H1 (cell line): Measurements from ENCODE around the gene COTL1. TPM values are rescaled to one million over a fixed set of nuclear protein-coding genes. Genes with fewer than 3 reads are reported as not detected.

ENCODE experiments used
- ATF2 ChIP-seq: IDR thresholded peaks from 2 replicates; pipeline ENCODE4 v1.6.1; 2012; ENCODE audit warnings: low read length, inconsistent platforms
- GABPA ChIP-seq: IDR thresholded peaks from 2 replicates; pipeline ENCODE4 v1.6.1; 2011; ENCODE audit warnings: mild to moderate bottlenecking, low read length, moderate library complexity, borderline replicate concordance; ENCODE audit not compliant: insufficient read depth
- JUN ChIP-seq: IDR thresholded peaks from 2 replicates; pipeline ENCODE4 v1.6.1; 2011; ENCODE audit warnings: low read depth, mild to moderate bottlenecking, improper control_type of control experiment, low read length
- SIX5 ChIP-seq: IDR thresholded peaks from 2 replicates; pipeline ENCODE4 v1.6.1; 2011; ENCODE audit warnings: mild to moderate bottlenecking, low read depth, low read length
- polyA plus RNA-seq, 7 experiments: library from polyadenylated mRNA; depleted of rRNA in 3 of 7; stranded (reverse) in 5 of 7; unstranded in 2 of 7; fragments of >200 nt in 5 of 7; fragments of 200-250 nt in 2 of 7; gene quantifications; 1 replicate in 5 of 7; 2 replicates in 1 of 7; 4 replicates in 1 of 7; pipeline versions ENCODE4 v1.2.1 to v1.2.3, GENCODE V29; 2011 to 2013; ENCODE audit warnings: missing spikeins in 2 of 7, mixed read lengths in 2 of 7
- total RNA-seq: library from RNA; stranded (reverse); fragmentation: NEBNext Ultra II Directional; extraction: Animal tissue kit (Norgen Biotek cat#: 25700); gene quantifications from 2 replicates; pipeline ENCODE4 v1.2.1, GENCODE V29; 2021
- TF ChIP-seq, protein P1 (sequence below), 3 experiments: IDR thresholded peaks; 1 replicate in 2 of 3; 2 replicates in 1 of 3; pipeline versions ENCODE4 v1.5.1 to v1.6.1; 2011; ENCODE audit warnings: low read length in 3 of 3, mild to moderate bottlenecking in 3 of 3, inconsistent platforms in 2 of 3, low read depth in 1 of 3, moderate library complexity in 1 of 3; ENCODE audit not compliant: insufficient read depth in 1 of 3; ENCODE audit errors: control extremely low read depth in 1 of 3

The COTL1 gene
- total and polyA plus RNA-seq, 2 of the 8 experiments (the other 6 are each of a cell fraction or from before 2014, with no cell fraction given): 59.2 to 183 TPM

DNA sequence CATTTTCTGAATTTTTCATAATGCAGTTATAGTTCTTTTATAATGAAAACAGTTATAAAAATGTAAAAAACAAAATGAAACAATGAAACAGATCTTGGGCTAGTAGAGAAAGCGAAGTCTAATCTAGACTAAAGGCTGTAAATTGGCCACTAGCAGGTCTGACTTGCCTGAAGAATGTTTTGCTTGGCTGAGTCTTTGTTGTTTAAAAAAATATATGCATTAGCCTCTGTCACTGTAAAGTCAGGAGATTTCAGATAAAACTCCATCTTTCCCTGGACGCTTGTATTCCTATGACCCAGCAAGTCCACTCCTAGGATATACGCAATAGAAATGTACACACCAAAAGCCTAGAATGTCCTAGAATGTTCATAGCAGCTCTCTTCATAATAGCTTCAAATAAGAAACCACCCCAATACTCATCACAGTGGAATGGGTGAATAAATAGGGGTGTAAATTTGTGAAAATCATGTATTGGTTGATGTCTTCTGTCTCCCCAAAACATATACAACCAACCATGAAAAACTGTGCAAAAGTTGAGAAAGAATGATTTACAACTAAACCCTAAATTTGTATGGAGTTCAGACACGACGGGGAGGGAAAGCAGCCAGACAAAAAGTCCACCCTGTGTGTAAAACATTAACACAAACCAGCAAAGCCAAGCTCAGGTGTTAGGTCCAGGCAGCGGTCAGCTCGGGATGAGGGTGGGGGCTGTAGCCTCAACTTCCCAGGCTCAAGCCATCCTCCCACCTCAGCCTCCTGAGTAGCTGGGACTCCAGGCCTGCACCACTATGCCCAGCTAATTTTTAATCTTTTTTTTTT, 75.7 kb downstream of the COTL1 start (continued):
- TF ChIP-seq, protein P1, sequence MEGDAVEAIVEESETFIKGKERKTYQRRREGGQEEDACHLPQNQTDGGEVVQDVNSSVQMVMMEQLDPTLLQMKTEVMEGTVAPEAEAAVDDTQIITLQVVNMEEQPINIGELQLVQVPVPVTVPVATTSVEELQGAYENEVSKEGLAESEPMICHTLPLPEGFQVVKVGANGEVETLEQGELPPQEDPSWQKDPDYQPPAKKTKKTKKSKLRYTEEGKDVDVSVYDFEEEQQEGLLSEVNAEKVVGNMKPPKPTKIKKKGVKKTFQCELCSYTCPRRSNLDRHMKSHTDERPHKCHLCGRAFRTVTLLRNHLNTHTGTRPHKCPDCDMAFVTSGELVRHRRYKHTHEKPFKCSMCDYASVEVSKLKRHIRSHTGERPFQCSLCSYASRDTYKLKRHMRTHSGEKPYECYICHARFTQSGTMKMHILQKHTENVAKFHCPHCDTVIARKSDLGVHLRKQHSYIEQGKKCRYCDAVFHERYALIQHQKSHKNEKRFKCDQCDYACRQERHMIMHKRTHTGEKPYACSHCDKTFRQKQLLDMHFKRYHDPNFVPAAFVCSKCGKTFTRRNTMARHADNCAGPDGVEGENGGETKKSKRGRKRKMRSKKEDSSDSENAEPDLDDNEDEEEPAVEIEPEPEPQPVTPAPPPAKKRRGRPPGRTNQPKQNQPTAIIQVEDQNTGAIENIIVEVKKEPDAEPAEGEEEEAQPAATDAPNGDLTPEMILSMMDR (IDR thresholded peaks at IDR 0.05; ENCODE audit: control extremely low read depth in 1 of 3, insufficient read depth in 1 of 3, low read depth in 1 of 3, low read length in 3 of 3): no peak
- no peak for TF ChIP-seq SIX5
- no peak for TF ChIP-seq GABPA
- no peak for TF ChIP-seq ATF2
- TF ChIP-seq JUN: no peak
